HG03558 (cell line): Measurements from ENCODE around the gene MGRN1.

Experiments used
- ATAC-seq: cut with Tn5 transposase; IDR thresholded peaks from one replicate; pipeline ENCODE4 v1.9.1; 2021; ENCODE audit warnings: moderate number of reproducible peaks; ENCODE audit not compliant: unreplicated experiment; ENCODE audit errors: extremely low read depth

Gene MGRN1

GRCh38 chr16:4667203-4667963 lies 42.8 kb downstream of the MGRN1 start:
- ATAC-seq, result no peak

DNA sequence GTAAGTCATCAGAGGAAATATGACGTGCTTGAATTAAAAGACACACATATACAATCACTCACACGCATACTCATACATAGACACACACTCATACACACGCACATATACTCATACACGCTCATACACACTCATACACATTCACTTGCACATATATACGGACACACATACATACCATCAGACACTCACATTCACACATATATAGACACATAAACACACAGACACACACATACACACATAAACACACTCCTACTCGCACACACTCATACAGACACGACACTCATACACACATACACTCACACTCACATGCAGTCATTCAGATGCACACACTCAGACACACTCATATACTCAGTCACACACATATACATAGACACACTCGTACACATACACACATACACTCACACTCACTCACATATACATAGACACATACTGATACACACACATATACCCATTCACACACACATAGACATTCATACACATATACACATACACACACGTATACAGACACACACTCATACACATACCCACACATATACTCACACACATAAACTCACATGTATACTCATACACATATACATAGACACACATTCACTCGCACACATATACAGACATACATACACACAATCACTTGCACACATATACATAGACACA lies 43.8 kb downstream of the MGRN1 start:
- ATAC-seq, result no peak

- ATAC-seq, result no peak
Observed at GRCh38 chr16:4673387-4674046, 48.9 kb downstream of the MGRN1 start.

GRCh38 chr16:4674926-4675530 lies 50.4 kb downstream of the MGRN1 start:
- no peak for ATAC-seq

DNA sequence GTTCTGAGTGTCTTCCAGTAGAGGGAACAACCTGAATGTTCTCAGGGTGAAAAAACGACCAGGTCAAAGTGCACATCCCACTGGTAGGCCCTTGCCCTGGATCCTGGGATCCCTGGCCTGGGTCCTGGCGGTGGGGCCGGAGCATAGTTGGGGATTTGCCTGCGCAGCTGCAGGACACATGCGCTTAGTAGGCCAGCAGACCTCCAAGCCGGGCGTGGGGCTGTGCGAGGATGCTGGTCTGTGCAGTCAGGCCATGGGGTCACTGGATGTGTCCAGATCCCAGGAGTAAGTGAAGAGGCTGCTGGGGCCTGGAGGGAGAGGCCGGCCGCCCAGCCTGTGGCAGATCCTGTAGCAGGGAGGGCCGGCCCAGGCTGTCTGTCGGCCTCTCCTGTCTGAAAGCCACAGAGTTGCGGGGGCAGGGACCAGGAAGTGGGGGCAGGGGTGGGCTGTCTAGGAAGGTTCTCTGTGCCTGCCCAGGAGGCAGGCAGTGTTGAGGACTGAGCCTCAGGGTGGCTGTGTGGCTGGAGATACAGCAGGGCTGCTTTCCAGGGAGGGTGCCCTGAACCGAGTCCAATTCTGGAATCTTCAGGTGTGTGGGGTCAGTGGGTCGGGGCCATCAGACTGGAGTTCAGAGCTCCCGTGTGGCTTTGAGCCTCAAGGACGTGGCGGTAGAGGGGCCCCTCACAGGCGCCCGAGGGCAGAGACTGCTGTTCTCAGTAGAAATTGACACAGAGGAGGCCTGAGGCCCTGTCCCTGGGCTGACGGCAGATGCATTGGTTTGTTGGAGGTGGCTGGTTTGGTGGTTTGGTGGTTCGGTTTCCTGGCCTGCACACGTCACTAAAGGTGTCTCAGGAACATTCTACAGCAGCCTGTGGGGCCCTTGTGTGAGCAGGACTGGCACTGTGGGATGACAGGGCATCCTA lies 51.5 kb downstream of the MGRN1 start:
- ATAC-seq, result no peak

- ATAC-seq, result no peak
Observed at GRCh38 chr16:4676831-4677230, 52.2 kb downstream of the MGRN1 start.

- no peak for ATAC-seq
Observed at GRCh38 chr16:4677390-4677789, 52.8 kb downstream of the MGRN1 start.

DNA sequence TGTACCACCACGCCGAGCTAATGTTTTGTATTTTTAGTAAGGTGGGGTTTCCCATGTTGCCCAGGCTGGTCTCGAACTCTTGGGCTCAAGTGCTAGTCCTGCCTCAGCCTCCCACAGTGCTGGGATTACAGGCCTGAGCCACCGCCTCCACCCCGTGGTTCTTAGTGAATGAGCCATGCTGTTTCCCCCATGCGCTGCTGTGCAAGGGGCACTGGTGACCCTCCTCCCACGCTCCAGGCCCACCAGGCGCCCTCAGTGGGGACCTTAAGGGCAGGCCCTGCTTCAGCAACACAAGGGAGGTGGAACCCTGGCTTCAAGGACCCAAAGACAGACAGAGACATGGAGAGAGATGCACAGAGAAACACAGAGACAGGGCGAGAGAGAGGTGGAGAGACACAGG lies 53.4 kb downstream of the MGRN1 start:
- ATAC-seq, result no peak

- no peak for ATAC-seq
Observed at GRCh38 chr16:4678596-4678995, 54.0 kb downstream of the MGRN1 start.

DNA sequence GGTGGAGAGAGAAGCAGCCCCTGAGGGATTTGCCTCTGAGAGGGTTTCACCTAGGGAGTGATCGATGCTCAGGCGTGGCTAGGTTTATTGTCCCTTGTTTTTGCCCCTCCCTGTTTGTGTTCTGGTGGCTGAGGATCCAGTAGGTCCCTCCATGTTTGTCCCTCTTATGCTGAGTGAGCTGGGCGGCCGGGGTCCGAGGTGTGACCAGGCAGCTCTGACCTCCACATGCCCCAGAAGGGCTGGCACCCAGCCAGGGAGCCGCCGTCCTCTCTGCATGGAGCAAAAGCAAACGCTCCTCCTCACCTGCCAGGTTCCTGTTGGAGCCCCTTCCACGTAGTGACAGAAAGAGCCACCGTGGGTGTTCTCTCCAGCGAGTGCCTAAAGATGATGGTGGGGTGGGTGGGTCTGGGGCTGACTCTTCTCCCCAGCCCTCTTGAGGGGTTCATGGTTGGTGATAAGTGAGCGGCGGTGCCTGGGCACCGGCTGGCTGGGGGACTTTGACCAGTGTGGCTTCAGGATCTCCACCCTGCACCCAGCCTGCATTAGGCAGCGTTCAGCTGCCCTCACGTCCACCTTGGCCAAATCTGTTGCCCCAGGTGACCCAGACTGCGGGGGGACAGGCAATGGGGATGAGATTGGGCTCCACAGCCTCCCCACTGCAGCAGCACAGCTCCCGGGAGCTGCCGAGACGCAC lies 54.7 kb downstream of the MGRN1 start:
- ATAC-seq, result no peak

- no peak for ATAC-seq
Observed at GRCh38 chr16:4679850-4680636, 55.4 kb downstream of the MGRN1 start.

DNA sequence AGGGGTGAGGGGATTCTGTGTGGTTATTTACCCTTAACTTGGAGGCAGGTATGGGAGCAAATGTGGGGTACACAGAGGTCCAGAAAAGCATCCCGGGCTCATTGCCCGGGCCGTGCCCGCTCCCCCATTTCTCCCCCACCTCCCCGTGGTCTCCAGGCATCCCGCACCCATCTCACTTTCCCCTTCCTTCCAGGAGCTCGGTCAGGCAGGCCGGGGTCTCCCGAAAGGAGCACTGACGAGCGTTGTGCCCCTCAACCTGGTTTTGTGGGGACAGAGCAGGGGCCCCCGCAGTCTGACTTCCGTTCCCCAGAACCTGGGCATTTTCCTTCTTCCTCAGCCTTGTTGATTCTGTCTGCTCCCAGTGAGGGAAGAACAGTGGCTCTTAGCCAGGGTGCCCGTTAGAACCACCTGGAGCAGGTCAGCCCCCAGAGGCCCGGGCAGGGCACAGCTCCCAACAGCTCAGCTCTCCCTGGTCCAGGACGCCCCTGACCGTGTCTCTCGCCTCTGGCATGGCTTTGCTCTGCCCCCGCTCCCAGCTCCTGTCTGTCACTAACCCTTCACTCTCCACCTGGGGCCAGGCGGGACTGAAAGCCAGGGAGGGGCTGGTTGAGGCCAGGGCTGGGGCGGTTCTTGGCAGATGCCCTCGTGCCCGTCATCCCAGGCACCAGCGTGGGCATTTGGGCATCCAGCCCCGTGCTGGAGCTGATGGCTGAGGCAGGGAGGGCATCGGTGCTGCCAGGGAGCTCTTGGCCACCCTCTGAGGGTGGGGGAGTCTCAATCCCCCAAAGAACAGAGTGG lies 56.2 kb downstream of the MGRN1 start:
- no peak for ATAC-seq

- no peak for ATAC-seq
Observed at GRCh38 chr16:4681471-4682083, 57.0 kb downstream of the MGRN1 start.

GRCh38 chr16:4682084-4682591 lies 57.5 kb downstream of the MGRN1 start:
- ATAC-seq, result no peak

DNA sequence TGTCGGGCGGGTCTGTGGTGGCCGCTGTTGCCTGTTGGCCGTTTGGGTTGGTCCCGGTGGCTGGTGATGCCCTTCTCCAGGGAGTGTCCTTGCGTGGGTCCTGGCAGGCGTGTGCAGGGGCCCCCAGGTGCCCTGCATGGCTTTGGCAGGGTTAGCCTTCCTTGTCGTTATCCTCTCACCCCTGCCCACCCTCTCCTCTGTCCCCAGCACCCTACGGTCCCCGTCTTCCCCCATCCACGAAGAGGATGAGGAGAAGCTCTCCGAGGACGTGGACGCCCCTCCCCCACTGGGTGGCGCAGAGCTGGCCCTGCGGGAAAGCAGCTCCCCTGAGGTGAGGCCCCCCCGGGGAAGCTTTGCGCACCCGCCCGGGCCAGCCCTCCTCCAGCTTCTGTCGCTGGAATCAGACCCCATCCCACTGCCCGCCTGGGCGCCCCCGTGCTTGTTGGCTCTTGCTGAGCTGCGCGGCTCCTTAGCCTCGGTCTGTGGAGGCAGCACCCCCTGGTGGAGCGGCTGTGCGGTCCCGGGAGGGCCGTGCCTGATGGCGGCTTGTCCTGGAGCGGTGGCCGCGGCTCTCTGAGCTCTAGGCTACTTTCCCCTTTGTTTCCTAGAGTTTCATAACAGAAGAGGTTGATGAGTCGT lies 58.1 kb downstream of the MGRN1 start:
- ATAC-seq, result no peak

DNA sequence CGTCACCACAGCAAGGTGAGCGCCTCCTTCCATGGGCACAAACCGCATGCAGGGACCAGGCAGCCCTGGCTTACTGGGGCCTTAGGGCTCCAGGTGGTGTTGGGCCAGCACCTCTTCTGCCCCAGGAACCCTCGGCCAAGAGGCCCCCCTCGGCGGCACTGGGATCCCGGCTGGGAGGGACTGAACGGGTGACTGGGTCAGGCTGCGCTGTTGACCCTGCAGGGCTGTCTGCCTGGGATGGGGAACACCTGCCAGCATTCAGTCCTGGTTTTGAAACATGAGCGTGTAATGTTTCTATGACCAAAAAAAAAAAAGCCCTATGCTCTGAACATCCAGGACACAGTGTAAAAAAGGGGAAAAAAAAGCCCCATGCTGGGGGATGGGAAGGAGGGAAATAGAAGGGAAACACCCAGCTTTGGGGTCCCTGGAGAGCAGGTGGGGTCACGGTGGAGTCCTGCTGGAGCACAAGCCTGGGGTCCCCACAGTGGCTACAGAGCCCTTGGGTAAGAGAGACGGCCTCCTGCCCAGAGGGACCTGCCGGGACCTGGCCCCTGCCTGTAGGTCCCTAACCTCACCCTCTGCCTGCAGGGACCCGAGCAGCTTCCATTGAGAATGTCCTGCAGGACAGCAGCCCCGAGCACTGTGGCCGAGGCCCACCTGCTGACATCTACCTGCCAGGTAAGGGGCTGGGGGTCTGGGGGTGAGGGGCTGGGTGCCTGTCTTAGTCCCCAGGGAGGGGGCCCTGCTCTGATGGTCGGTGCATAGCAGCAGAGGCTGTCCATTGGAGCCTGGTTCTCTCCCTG lies 58.8 kb downstream of the MGRN1 start:
- ATAC-seq, result no peak
